OCI-LY3 (cell line): Measurements from ENCODE around the gene RPS3.

ENCODE experiments used
- EZH2phosphoT487 ChIP-seq: fragments of 200-600 bp; shearing (Covaris generic); IDR thresholded peaks from 2 replicates; pipeline ENCODE4 v1.6.1; 2018; ENCODE audit warnings: antibody characterized with exemption, mixed run types, low read depth
- TF ChIP-seq, protein P1 (sequence below): fragments of 200-600, 300-600 bp; sonication (generic); IDR thresholded peaks from 2 replicates; pipeline ENCODE4 v1.5.1; 2014; ENCODE audit warnings: antibody characterized with exemption, low read length, low read depth

- TF ChIP-seq, protein P1, sequence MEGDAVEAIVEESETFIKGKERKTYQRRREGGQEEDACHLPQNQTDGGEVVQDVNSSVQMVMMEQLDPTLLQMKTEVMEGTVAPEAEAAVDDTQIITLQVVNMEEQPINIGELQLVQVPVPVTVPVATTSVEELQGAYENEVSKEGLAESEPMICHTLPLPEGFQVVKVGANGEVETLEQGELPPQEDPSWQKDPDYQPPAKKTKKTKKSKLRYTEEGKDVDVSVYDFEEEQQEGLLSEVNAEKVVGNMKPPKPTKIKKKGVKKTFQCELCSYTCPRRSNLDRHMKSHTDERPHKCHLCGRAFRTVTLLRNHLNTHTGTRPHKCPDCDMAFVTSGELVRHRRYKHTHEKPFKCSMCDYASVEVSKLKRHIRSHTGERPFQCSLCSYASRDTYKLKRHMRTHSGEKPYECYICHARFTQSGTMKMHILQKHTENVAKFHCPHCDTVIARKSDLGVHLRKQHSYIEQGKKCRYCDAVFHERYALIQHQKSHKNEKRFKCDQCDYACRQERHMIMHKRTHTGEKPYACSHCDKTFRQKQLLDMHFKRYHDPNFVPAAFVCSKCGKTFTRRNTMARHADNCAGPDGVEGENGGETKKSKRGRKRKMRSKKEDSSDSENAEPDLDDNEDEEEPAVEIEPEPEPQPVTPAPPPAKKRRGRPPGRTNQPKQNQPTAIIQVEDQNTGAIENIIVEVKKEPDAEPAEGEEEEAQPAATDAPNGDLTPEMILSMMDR: no peak
- no peak for TF ChIP-seq EZH2phosphoT487
These were observed 54.8 kb downstream of the RPS3 start for GRCh38 chr11:75453916-75454655.
